ENCODE results near the gene R3HDM1.

DNA sequence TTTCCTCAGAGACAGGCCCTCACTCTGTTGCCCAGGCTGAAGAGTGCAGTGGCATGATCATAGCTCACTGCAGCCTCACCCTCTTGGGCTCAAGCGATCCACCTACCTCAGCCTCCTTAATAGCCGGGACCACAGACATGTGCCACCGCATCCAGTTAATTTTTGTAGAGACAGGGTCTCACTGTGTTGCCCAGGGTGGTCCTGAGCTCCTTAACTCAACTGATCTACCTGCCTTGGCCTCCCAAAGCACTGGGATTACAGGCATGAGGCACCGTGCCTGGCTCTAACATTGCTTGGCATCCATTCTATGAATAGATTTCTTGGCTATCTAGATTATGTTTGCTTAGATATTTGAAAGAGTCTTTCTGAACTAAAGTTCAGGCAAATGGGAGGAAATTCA, 21.6 kb downstream of the R3HDM1 start:
- no peak for TF ChIP-seq POLR2A (IDR thresholded peaks at IDR 0.05)
- TF ChIP-seq, protein P1, sequence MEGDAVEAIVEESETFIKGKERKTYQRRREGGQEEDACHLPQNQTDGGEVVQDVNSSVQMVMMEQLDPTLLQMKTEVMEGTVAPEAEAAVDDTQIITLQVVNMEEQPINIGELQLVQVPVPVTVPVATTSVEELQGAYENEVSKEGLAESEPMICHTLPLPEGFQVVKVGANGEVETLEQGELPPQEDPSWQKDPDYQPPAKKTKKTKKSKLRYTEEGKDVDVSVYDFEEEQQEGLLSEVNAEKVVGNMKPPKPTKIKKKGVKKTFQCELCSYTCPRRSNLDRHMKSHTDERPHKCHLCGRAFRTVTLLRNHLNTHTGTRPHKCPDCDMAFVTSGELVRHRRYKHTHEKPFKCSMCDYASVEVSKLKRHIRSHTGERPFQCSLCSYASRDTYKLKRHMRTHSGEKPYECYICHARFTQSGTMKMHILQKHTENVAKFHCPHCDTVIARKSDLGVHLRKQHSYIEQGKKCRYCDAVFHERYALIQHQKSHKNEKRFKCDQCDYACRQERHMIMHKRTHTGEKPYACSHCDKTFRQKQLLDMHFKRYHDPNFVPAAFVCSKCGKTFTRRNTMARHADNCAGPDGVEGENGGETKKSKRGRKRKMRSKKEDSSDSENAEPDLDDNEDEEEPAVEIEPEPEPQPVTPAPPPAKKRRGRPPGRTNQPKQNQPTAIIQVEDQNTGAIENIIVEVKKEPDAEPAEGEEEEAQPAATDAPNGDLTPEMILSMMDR (IDR thresholded peaks at IDR 0.05) = no peak

All from esophagus squamous epithelium (tissue), 4 donors.